ENCODE measurements around the gene TTC21A.

Gene TTC21A

GRCh38 chr3:39180546-39181346 is 73.3 kb downstream of the TTC21A start:
- DNase-seq (ENCODE audit: low read depth): no peak

DNA sequence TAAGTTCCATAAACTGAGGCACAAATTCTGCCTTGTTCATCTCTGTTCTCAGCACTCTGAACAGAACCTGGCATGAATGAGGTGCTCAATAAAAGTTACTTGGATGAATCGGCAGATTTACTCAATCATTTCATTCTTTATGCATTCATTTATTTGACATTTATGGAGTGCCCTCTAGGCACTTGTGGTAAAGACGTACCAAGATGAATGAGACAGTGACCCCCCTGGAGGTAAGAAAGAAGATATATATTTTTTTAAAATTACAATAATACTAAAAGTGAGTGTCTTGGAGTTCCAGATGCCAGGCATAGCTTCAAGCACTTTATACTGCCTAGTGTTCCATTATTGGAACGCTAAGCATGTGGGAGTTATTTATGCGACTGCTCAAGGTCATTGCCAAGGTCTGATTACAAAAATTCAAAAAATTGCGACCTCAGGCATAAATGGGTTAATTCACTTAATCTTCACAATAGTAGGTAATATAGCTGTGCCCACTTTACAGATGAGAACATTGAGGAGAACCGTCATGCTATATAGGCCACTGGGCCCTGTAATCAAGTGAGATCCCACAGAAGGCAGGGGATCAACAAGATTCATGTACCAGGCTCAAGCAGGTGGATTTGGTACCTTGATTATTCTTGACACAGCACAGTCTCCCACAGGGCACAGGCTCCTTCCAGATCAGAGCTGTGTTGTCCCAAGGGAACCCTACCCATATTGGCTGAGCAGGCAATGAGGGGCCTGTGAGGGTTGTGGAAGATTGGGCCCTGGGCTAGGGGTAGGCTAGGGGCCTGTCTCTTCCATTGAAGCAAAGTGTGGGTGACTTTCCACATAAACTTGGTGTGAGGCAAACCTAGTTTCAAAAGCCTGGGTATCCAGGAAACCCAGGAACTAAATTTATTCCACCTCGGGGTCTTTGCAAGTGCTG is 74.2 kb downstream of the TTC21A start:
- no peak for DNase-seq (ENCODE audit: low read depth)

DNA sequence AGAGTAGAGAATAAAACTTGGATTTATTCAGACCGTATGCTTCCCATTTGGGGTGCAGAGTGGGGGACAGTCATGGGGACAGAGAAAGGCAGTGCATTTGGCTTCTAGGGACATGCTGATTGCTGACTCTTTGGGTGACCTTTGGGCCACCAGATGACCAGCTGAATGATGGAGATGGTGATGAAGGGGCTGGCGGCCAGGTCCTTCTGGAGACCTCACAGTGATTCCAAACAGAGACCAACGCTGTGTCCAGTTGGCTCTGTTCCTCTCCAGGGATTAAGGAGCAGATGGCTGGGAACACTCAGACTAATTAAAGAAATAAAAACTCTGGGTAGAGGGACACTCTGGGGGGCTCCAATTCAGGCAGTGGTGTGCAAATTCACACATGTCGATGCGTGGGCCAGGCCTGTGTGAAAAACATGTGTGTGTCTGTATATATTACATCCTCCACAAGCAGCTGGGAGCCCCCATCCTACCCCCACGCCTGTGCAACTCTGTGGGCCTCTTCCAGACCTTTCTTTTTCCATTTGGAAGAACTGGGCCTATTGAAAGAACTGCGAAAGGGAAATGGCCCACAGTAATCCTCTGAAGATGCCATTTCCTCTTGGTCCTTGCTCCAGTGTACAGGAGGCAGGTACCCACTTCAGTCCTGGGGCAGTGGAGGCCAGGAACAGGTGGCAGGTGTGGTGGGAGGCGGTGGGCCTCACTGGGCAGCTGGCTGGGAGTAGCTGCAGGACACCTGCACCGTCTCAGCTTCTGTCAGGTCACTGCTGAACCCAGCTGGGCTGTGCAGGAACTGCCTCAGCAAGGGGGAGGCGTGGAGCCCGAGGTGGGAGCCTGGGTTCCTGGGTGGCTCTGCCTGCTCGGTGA is 76.0 kb downstream of the TTC21A start:
- DNase-seq (ENCODE audit: low read depth): no peak

GRCh38 chr3:39184081-39184967 is 76.8 kb downstream of the TTC21A start:
- no peak for DNase-seq (ENCODE audit: low read depth)

- DNase-seq (ENCODE audit: low read depth): no peak
Measured at GRCh38 chr3:39184968-39185285, 77.4 kb downstream of the TTC21A start.

DNA sequence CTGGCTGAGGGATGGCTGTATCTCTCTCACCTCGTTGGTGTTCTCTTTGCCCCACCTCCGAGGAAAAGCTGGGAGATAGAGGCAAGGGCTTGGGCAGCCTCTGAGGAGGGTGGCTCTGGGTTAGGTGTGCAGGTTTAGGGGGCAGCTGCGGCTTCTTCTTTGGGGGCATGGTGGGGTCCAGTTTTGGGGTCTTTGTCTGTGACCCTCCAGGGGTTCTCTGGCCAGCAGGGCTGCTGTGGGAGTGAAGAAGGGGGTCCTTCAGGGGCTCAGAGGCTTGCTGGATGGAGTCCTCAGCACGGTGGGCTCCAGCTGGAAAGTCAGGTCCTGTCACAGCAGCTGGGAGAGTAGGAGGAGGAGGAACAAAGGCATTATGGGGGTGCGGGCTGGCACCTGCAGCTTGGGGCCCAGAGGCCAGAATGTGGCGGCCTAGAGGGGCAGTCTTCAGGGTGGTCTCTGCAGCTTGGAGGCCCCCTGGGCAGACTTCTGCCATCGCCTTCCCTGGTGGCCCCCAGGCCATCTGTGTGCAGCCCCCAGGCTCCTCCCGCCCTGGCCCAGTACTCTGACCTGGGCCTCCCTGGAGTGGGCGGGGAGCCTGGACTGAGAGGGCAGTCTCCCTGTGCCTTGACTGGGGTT is 78.0 kb downstream of the TTC21A start:
- no peak for DNase-seq (ENCODE audit: low read depth)

DNA sequence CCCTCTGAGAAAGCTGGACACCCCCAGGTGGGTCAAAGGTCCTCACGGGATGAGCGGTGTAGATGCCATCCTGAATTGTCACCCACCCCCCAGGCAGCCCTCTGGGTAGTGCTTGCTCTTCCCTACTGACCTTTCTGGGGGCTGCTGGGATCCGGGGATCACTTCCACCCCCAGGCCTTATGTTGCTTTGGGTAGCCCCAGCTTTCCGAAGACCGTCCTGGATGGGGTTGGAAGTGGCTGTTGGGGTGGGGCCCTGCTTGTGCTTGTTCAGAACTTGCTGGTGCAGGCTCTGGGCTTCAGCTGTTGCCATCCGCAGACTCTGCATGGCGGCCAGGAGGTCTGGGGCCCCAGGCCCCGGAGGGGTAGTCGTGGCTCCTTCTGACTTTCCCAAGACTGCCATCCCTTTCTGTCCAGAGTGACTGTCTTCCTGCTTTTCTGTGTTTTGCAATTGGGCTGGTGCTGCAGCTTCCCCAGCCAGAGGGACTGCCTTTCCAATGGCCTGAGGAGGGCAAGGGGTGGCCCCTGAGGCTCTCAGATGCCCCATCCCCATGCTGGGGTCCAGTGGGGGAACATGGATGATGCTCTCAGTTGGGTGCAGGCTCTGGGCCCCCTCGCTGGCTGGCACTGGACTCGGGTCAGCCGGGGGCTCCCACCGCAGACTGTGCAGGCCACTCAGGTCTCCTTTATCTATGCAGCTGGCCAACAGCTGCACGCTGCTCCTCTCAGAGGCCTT is 78.6 kb downstream of the TTC21A start:
- DNase-seq (ENCODE audit: low read depth): no peak

GRCh38 chr3:39186692-39187151 is 79.2 kb downstream of the TTC21A start:
- DNase-seq (ENCODE audit: low read depth): no peak

GRCh38 chr3:39187372-39188155 is 80.1 kb downstream of the TTC21A start:
- DNase-seq (ENCODE audit: low read depth): no peak
